Measurements from ENCODE around the gene UCK2.

The UCK2 gene

GRCh38 chr1:165858364-165858823, 31.0 kb downstream of the UCK2 start:
- Histone ChIP-seq H3K4me1 (ENCODE audit: control extremely low read depth in 1 of 4, control insufficient read depth in 4 of 4, insufficient read depth in 4 of 4, low read length in 3 of 4) (peaks cover 15 to 66% (median 32%) of the 10 kb centered on the region in 4 experiments), H3K36me3 (ENCODE audit: control insufficient read depth in 4 of 4, insufficient read depth in 4 of 4, low read length in 3 of 4) (peaks cover 0 to 4% (median 0%) of the 10 kb centered on the region in 4 experiments), H3K4me3 (ENCODE audit: control insufficient read depth in 1 of 7, extremely low read depth in 1 of 7, insufficient read depth in 4 of 7, low read depth in 2 of 7, low read length in 6 of 7) (no peak overlapping the region), H3K27ac (ENCODE audit: insufficient read depth in 1 of 2, low read depth in 1 of 2, low read length in 2 of 2, poor library complexity in 1 of 2, severe bottlenecking in 2 of 2) (no peak overlapping the region), H3K27me3 (replicated peaks in 2 of 5; ENCODE audit: control insufficient read depth in 4 of 5, insufficient read depth in 5 of 5, low read length in 4 of 5) (no peaks in the 10 kb centered on the region), H3K9me3 (ENCODE audit: control extremely low read depth in 1 of 5, control insufficient read depth in 4 of 5, insufficient read depth in 2 of 5, low read depth in 1 of 5, low read length in 4 of 5) (no peaks in the 10 kb centered on the region)
- ChIA-PET CTCF (interaction anchor here (1.2 kb wide), 1 partner anchor 11 kb away, joined by 4 read pairs; no protein-coding TSS in a partner anchor), POLR2A (no interaction called here)
- 72% methylated on average over 2 of the region's 3 CpGs for WGBS (ENCODE audit: insufficient coverage)
- DNase-seq: no peak

DNA sequence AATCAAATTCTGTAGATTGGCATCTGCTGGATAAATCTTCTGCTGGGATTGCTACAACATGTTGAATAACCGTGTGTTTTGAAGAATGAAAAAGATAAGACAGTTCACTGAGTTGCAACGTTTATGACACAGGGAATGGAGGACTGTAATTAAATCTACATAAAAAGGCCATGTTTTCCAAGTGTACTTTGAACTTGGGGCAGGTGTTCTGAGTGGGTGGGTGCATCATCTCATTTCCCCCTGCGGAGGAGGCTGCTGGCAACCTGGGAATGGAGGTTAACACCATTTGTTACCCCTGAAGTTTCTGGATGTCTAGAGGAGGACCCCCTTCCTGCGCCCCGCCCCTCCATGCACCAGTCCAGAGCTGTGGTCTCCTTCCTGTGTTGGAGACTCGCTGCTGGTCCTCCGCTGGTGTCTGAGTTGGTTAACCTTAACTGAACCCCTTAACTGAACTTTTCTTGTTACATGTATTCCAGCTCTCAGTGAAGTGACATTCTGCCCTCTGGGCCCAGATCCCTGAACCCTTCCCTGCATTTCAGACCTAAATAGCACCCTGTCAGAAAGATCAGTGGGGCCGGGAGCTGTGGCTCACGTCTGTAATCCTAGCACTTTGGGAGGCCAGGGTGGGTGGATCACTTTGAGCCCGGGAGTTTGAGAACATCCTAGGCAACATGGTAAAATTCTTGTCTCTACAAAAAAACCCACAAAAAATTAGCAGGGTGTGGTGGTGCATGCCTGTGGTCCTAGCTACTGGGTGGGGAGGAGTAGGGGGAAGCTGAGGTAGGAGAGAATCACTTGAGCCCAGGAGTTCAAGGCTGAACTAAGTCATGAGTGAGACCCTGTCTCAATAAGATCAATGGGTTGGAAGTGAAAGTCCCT, 31.8 kb downstream of the UCK2 start:
- Histone ChIP-seq H3K36me3 (ENCODE audit: control insufficient read depth in 4 of 4, insufficient read depth in 4 of 4, low read length in 3 of 4) (peaks cover 0 to 4% (median 0%) of the 10 kb centered on the region in 4 experiments), H3K27me3 (replicated peaks in 2 of 5; ENCODE audit: control insufficient read depth in 4 of 5, insufficient read depth in 5 of 5, low read length in 4 of 5) (no peaks in the 10 kb centered on the region), H3K4me1 (ENCODE audit: control extremely low read depth in 1 of 4, control insufficient read depth in 4 of 4, insufficient read depth in 4 of 4, low read length in 3 of 4) (peaks cover 10 to 58% (median 25%) of the 10 kb centered on the region in 4 experiments), H3K27ac (ENCODE audit: insufficient read depth in 1 of 2, low read depth in 1 of 2, low read length in 2 of 2, poor library complexity in 1 of 2, severe bottlenecking in 2 of 2) (no peak overlapping the region), H3K4me3 (ENCODE audit: control insufficient read depth in 1 of 7, extremely low read depth in 1 of 7, insufficient read depth in 4 of 7, low read depth in 2 of 7, low read length in 6 of 7) (no peak overlapping the region), H3K9me3 (ENCODE audit: control extremely low read depth in 1 of 5, control insufficient read depth in 4 of 5, insufficient read depth in 2 of 5, low read depth in 1 of 5, low read length in 4 of 5) (no peaks in the 10 kb centered on the region)
- 95% methylated on average over 10 of the region's 10 CpGs for WGBS (ENCODE audit: insufficient coverage)
- ChIA-PET POLR2A (no interaction called here), CTCF (interaction anchor here (1.2 to 1.7 kb wide), 3 partner anchors 8 to 13 kb away, joined by 4 to 6 read pairs (median 4); no protein-coding TSS in a partner anchor)
- no peak for DNase-seq

DNA sequence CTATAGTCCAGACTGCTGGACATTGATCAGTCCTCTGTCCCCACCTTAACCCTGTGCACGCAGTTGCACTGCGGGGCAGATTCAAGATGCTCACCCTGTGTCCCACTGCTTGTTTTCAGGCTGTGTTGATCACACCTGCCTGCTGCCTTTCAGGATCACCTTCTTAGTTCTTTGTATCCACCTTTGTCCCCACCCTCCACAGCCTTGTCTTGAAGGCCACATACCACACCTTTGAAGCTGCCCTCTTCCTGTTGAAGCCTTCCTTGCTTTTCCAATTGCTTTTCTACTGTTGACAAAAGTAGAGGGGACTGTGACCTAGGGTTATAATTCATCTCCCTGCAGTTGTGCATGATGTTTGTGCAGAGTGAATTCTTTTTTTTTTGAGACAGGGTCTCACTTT, 32.7 kb downstream of the UCK2 start:
- Histone ChIP-seq H3K36me3 (ENCODE audit: control insufficient read depth in 4 of 4, insufficient read depth in 4 of 4, low read length in 3 of 4) (peaks cover 0 to 4% (median 0%) of the 10 kb centered on the region in 4 experiments), H3K4me3 (ENCODE audit: control insufficient read depth in 1 of 7, extremely low read depth in 1 of 7, insufficient read depth in 4 of 7, low read depth in 2 of 7, low read length in 6 of 7) (no peak overlapping the region), H3K27ac (ENCODE audit: insufficient read depth in 1 of 2, low read depth in 1 of 2, low read length in 2 of 2, poor library complexity in 1 of 2, severe bottlenecking in 2 of 2) (no peak overlapping the region), H3K27me3 (replicated peaks in 2 of 5; ENCODE audit: control insufficient read depth in 4 of 5, insufficient read depth in 5 of 5, low read length in 4 of 5) (no peaks in the 10 kb centered on the region), H3K4me1 (ENCODE audit: control extremely low read depth in 1 of 4, control insufficient read depth in 4 of 4, insufficient read depth in 4 of 4, low read length in 3 of 4) (peaks cover 4 to 49% (median 21%) of the 10 kb centered on the region in 4 experiments), H3K9me3 (ENCODE audit: control extremely low read depth in 1 of 5, control insufficient read depth in 4 of 5, insufficient read depth in 2 of 5, low read depth in 1 of 5, low read length in 4 of 5) (no peaks in the 10 kb centered on the region)
- ChIA-PET CTCF (interaction anchor here (1.4 to 1.7 kb wide), 2 partner anchors 9 to 12 kb away, joined by 4 to 6 read pairs; no protein-coding TSS in a partner anchor), POLR2A (no interaction called here)
- no peak for DNase-seq
- WGBS (ENCODE audit: insufficient coverage): 96% methylated on average over 2 of the region's 2 CpGs

DNA sequence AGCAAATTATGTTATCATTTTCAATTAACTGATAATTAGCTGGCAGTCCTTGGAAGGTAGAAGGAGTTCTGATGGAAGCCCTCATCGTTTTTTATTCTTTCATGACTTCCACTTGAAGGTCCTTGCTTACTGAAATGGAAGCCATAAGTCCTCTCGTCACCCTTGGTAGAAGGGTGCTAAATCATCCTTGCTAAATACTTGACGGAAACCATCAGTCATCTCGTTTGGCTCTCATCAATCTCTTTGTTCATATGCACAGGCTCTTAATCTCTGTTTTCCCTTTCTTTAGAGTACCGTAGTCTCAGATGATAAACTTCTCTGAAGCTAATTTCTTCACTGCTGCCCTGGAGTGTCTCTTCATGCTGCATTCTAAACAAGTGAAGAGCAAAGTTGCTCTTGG, 34.5 kb downstream of the UCK2 start:
- peaks cover 0 to 41% (median 14%) of the 10 kb centered on the region in 4 experiments for H3K4me1 ChIP-seq (ENCODE audit: control extremely low read depth in 1 of 4, control insufficient read depth in 4 of 4, insufficient read depth in 4 of 4, low read length in 3 of 4)
- H3K36me3 ChIP-seq (ENCODE audit: control insufficient read depth in 4 of 4, insufficient read depth in 4 of 4, low read length in 3 of 4): peaks cover 0 to 11% (median 3%) of the 10 kb centered on the region in 4 experiments
- no peak overlapping the region for H3K27ac ChIP-seq (ENCODE audit: insufficient read depth in 1 of 2, low read depth in 1 of 2, low read length in 2 of 2, poor library complexity in 1 of 2, severe bottlenecking in 2 of 2)
- no peaks in the 10 kb centered on the region for H3K27me3 ChIP-seq (replicated peaks in 2 of 5; ENCODE audit: control insufficient read depth in 4 of 5, insufficient read depth in 5 of 5, low read length in 4 of 5)
- WGBS (ENCODE audit: insufficient coverage): 85% methylated on average over 5 of the region's 5 CpGs
- DNase-seq: no peak
- POLR2A ChIA-PET: no interaction called here
- no peaks in the 10 kb centered on the region for H3K9me3 ChIP-seq (ENCODE audit: control extremely low read depth in 1 of 5, control insufficient read depth in 4 of 5, insufficient read depth in 2 of 5, low read depth in 1 of 5, low read length in 4 of 5)
- CTCF ChIA-PET: interaction anchor here (1.0 kb wide), 1 partner anchor 97 kb away, joined by 3 read pairs; no protein-coding TSS in a partner anchor
- no peak overlapping the region for H3K4me3 ChIP-seq (ENCODE audit: control insufficient read depth in 1 of 7, extremely low read depth in 1 of 7, insufficient read depth in 4 of 7, low read depth in 2 of 7, low read length in 6 of 7)

DNA sequence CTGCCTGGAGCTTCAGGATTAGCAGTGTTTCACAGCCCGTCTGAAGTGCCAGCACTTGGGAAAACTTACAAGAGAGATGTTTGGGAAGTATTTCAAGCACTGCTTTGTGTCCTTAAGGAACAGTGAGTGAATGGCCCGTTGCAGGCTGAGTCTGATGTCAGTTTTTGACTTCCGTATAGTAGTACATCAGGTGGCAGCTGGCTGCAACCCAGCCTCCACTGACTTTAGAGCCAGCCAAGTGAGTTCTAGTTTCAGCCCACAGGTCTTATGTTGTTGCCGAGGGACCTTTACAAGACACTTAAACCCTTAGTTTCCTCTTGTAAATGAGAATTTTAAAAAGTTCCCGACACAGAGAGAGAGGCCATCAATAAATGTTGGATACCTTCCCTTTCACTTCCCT, 35.0 kb downstream of the UCK2 start:
- POLR2A ChIA-PET: no interaction called here
- Histone ChIP-seq H3K36me3 (ENCODE audit: control insufficient read depth in 4 of 4, insufficient read depth in 4 of 4, low read length in 3 of 4) (peaks cover 0 to 11% (median 3%) of the 10 kb centered on the region in 4 experiments), H3K27ac (ENCODE audit: insufficient read depth in 1 of 2, low read depth in 1 of 2, low read length in 2 of 2, poor library complexity in 1 of 2, severe bottlenecking in 2 of 2) (no peak overlapping the region), H3K27me3 (replicated peaks in 2 of 5; ENCODE audit: control insufficient read depth in 4 of 5, insufficient read depth in 5 of 5, low read length in 4 of 5) (no peaks in the 10 kb centered on the region), H3K4me3 (ENCODE audit: control insufficient read depth in 1 of 7, extremely low read depth in 1 of 7, insufficient read depth in 4 of 7, low read depth in 2 of 7, low read length in 6 of 7) (no peak overlapping the region), H3K9me3 (ENCODE audit: control extremely low read depth in 1 of 5, control insufficient read depth in 4 of 5, insufficient read depth in 2 of 5, low read depth in 1 of 5, low read length in 4 of 5) (no peaks in the 10 kb centered on the region), H3K4me1 (ENCODE audit: control extremely low read depth in 1 of 4, control insufficient read depth in 4 of 4, insufficient read depth in 4 of 4, low read length in 3 of 4) (peaks cover 0 to 36% (median 11%) of the 10 kb centered on the region in 4 experiments)
- DNase-seq: no peak
- CTCF ChIA-PET: interaction anchor here (0.9 to 1.3 kb wide), 4 partner anchors 9 to 97 kb away, joined by 3 to 4 read pairs (median 3); no protein-coding TSS in a partner anchor
- 74% methylated on average over 3 of the region's 5 CpGs for WGBS (ENCODE audit: insufficient coverage)

DNA sequence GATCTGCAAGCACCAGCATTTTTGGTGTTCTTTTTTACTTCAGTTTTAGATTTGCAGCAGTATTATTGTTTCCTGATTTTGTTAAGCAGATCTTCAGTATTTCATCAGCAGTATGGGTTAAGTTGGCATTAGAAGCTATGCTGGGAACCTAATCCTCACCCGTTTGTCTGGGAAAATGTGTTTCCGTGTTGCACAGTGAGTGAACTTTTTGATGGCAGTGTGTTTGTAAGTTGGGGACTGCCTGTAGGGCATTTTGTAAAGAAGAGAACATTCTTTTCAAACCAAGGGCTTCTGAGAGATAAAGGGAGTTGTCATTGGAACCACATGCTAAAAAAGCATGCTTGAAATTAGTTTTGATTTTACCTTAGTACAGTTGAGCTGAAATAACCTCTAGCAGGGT, 35.9 kb downstream of the UCK2 start:
- Histone ChIP-seq H3K4me3 (ENCODE audit: control insufficient read depth in 1 of 7, extremely low read depth in 1 of 7, insufficient read depth in 4 of 7, low read depth in 2 of 7, low read length in 6 of 7) (no peak overlapping the region), H3K9me3 (ENCODE audit: control extremely low read depth in 1 of 5, control insufficient read depth in 4 of 5, insufficient read depth in 2 of 5, low read depth in 1 of 5, low read length in 4 of 5) (no peaks in the 10 kb centered on the region), H3K4me1 (ENCODE audit: control extremely low read depth in 1 of 4, control insufficient read depth in 4 of 4, insufficient read depth in 4 of 4, low read length in 3 of 4) (peaks cover 0 to 29% (median 5%) of the 10 kb centered on the region in 4 experiments), H3K36me3 (ENCODE audit: control insufficient read depth in 4 of 4, insufficient read depth in 4 of 4, low read length in 3 of 4) (peaks cover 0 to 11% (median 3%) of the 10 kb centered on the region in 4 experiments), H3K27ac (ENCODE audit: insufficient read depth in 1 of 2, low read depth in 1 of 2, low read length in 2 of 2, poor library complexity in 1 of 2, severe bottlenecking in 2 of 2) (no peak overlapping the region), H3K27me3 (replicated peaks in 2 of 5; ENCODE audit: control insufficient read depth in 4 of 5, insufficient read depth in 5 of 5, low read length in 4 of 5) (no peaks in the 10 kb centered on the region)
- ChIA-PET POLR2A (no interaction called here), CTCF (interaction anchor here (0.8 to 1.4 kb wide), 5 partner anchors 8 to 36 kb away, joined by 3 to 4 read pairs (median 3); partner anchors contain the start of gene UCK2)
- no peak for DNase-seq
- WGBS (ENCODE audit: insufficient coverage): 100% methylated on average over 1 of the region's 2 CpGs

Measured in common myeloid progenitor, CD34-positive (primary cell).